Measurements from ENCODE around the gene ATOH8.
"Not testable (repeated sequence)": the region's sequence is repeated elsewhere in the genome, so short reads cannot be mapped to it uniquely, and the experiment has no call there.

ATOH8 gene

DNA sequence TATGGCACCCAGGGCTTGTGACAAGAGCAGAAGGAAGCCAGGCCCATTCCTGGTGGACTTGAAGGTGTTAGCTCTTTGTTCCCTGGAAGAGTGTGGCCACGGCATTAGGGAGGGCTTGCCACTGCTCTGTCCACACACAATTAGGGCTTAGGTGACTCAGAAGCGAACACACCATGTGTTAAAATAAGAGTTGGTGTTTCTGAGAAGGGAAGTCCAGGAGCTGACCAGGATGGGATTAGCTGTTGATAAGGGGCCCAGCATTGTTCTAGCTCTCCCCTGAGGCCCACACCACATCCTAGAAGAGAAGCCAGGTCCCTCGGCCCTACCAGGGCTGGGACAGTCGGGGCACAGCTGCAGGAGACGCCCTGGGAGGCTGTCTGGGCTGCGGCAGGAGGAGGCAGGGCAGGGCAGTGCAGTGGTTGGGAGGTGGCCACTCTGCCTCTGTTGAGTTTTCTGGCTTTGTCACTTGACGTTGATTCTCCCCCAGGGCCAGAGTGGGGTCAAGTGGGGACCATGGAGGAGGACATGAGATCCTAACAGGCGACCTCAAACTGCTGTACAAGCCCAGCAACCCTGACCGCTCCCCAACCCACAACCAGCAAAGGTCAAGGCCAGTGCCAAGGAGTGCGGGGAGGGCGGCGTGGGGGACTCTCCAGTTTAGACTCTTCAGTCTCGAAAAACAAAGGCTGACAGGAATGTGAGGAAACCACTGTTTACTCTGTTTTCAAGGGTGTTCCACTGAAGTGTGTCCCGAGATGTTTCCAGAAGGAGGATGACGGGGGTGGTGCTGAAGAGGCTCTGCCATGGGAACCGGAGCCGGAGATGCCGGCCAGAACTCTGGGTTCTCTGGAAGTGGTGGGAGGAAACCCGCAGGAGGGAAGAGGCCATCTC is 42.9 kb upstream of the ATOH8 start:
- no peak for DNase-seq
- no peaks in the 10 kb centered on the region for H3K4me1 ChIP-seq (ENCODE audit: control insufficient read depth, insufficient read depth, low read length, poor library complexity, severe bottlenecking)
- no peak overlapping the region for H3K4me3 ChIP-seq (ENCODE audit: insufficient read depth, low read depth, low read length, poor library complexity, severe bottlenecking)
- no peaks in the 10 kb centered on the region for H3K36me3 ChIP-seq (ENCODE audit: control insufficient read depth, insufficient read depth, low read length)
- no peaks in the 10 kb centered on the region for H3K27me3 ChIP-seq (replicated peaks; ENCODE audit: control insufficient read depth, insufficient read depth, low read length, poor library complexity, severe bottlenecking)
- no peak overlapping the region for H3K27ac ChIP-seq (ENCODE audit: insufficient read depth, low read length, poor library complexity, severe bottlenecking)
- no peaks in the 10 kb centered on the region for H3K9me3 ChIP-seq (ENCODE audit: control insufficient read depth, low read length)

- Histone ChIP-seq H3K4me3 (ENCODE audit: insufficient read depth, low read depth, low read length, poor library complexity, severe bottlenecking) (no peak overlapping the region), H3K4me1 (ENCODE audit: control insufficient read depth, insufficient read depth, low read length, poor library complexity, severe bottlenecking) (no peaks in the 10 kb centered on the region)
These were observed 42.2 kb upstream of the ATOH8 start for GRCh38 chr2:85711578-85712060.

GRCh38 chr2:85712336-85712735 is 41.5 kb upstream of the ATOH8 start:
- no peak overlapping the region for H3K4me3 ChIP-seq (ENCODE audit: insufficient read depth, low read depth, low read length, poor library complexity, severe bottlenecking)
- H3K36me3 ChIP-seq (ENCODE audit: control insufficient read depth, insufficient read depth, low read length): no peaks in the 10 kb centered on the region
- H3K4me1 ChIP-seq (ENCODE audit: control insufficient read depth, insufficient read depth, low read length, poor library complexity, severe bottlenecking): no peaks in the 10 kb centered on the region
- no peaks in the 10 kb centered on the region for H3K9me3 ChIP-seq (ENCODE audit: control insufficient read depth, low read length)
- DNase-seq: no peak
- H3K27me3 ChIP-seq (replicated peaks; ENCODE audit: control insufficient read depth, insufficient read depth, low read length, poor library complexity, severe bottlenecking): no peaks in the 10 kb centered on the region
- no peak overlapping the region for H3K27ac ChIP-seq (ENCODE audit: insufficient read depth, low read length, poor library complexity, severe bottlenecking)

More at GRCh38 chr2:85711578-85712060, 42.2 kb upstream of the ATOH8 start:
- H3K36me3 ChIP-seq (ENCODE audit: control insufficient read depth, insufficient read depth, low read length): no peaks in the 10 kb centered on the region
- H3K9me3 ChIP-seq (ENCODE audit: control insufficient read depth, low read length): no peaks in the 10 kb centered on the region
- DNase-seq: no peak
- no peak overlapping the region for H3K27ac ChIP-seq (ENCODE audit: insufficient read depth, low read length, poor library complexity, severe bottlenecking)
- H3K27me3 ChIP-seq (replicated peaks; ENCODE audit: control insufficient read depth, insufficient read depth, low read length, poor library complexity, severe bottlenecking): no peaks in the 10 kb centered on the region

DNA sequence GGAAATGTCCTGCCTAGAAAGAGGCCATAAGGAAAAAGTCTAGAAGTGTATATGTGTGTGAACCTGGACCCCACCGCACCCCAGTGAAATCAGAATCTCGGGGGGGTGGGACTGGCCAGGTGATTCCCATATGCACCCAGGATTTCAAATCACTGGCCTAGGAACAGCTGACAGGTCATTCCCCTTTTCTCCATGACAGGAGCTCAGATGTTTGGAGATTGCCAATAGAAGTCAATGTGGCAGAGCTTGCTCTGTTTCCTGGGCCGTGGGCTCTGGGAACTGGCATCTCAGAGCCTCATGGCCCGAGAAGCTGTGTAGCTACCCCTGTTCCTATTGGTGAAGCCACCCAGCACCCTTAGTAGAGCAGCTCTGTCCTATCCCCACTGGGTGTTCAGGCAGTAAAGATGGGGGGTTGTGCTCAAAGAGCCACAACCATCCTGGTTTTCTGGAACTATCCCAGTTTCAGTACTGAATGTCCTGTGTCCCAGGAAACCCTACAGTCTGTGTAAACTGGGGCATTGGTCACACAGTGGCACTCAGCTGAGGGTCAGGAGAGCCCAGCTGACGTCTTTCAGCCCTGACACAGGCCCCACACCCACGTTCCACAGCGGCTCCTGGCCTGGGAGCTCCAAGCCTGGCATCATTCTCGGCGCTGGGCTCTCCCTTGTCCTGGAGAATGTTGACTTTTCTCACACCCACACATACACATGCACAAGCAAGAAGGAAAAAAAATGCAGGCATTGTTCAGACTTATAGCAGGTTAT is 40.8 kb upstream of the ATOH8 start:
- H3K27me3 ChIP-seq (replicated peaks; ENCODE audit: control insufficient read depth, insufficient read depth, low read length, poor library complexity, severe bottlenecking): no peaks in the 10 kb centered on the region
- H3K4me1 ChIP-seq (ENCODE audit: control insufficient read depth, insufficient read depth, low read length, poor library complexity, severe bottlenecking): no peaks in the 10 kb centered on the region
- H3K36me3 ChIP-seq (ENCODE audit: control insufficient read depth, insufficient read depth, low read length): no peaks in the 10 kb centered on the region
- no peak for DNase-seq
- H3K27ac ChIP-seq (ENCODE audit: insufficient read depth, low read length, poor library complexity, severe bottlenecking): no peak overlapping the region
- no peak overlapping the region for H3K4me3 ChIP-seq (ENCODE audit: insufficient read depth, low read depth, low read length, poor library complexity, severe bottlenecking)
- H3K9me3 ChIP-seq (ENCODE audit: control insufficient read depth, low read length): no peaks in the 10 kb centered on the region

- no peak for DNase-seq
- H3K4me1 ChIP-seq (ENCODE audit: control insufficient read depth, insufficient read depth, low read length, poor library complexity, severe bottlenecking): no peaks in the 10 kb centered on the region
These were observed 40.0 kb upstream of the ATOH8 start for GRCh38 chr2:85713836-85714235.

DNA sequence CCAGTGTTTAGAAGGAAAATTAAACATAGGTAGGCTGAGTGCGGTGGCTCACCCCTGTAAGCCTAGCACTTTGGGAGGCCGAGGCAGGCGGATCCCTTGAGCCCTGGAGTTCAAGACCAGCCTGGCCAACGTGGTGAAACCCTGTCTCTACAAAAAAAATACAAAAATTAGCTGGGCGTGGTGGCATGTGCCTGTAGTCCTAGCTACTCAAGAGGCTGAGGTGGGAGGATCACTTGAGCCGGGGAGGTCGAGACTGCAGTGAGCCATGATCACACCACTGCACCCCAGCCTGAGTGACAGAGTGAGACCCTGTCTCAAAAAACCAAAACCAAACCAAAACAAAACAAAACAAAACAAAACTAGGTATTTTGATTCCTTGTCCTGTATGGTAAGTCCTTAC is 39.4 kb upstream of the ATOH8 start:
- H3K36me3 ChIP-seq (ENCODE audit: control insufficient read depth, insufficient read depth, low read length); H3K9me3 ChIP-seq (ENCODE audit: control insufficient read depth, low read length); DNase-seq; H3K4me3 ChIP-seq (ENCODE audit: insufficient read depth, low read depth, low read length, poor library complexity, severe bottlenecking); H3K4me1 ChIP-seq (ENCODE audit: control insufficient read depth, insufficient read depth, low read length, poor library complexity, severe bottlenecking); H3K27me3 ChIP-seq (replicated peaks; ENCODE audit: control insufficient read depth, insufficient read depth, low read length, poor library complexity, severe bottlenecking); H3K27ac ChIP-seq (ENCODE audit: insufficient read depth, low read length, poor library complexity, severe bottlenecking): not testable (repeated sequence)

More at GRCh38 chr2:85713836-85714235, 40.0 kb upstream of the ATOH8 start:
- H3K27ac ChIP-seq (ENCODE audit: insufficient read depth, low read length, poor library complexity, severe bottlenecking): no peak overlapping the region
- no peaks in the 10 kb centered on the region for H3K36me3 ChIP-seq (ENCODE audit: control insufficient read depth, insufficient read depth, low read length)
- H3K27me3 ChIP-seq (replicated peaks; ENCODE audit: control insufficient read depth, insufficient read depth, low read length, poor library complexity, severe bottlenecking): no peaks in the 10 kb centered on the region
- no peak overlapping the region for H3K4me3 ChIP-seq (ENCODE audit: insufficient read depth, low read depth, low read length, poor library complexity, severe bottlenecking)
- no peaks in the 10 kb centered on the region for H3K9me3 ChIP-seq (ENCODE audit: control insufficient read depth, low read length)

GRCh38 chr2:85714841-85715240 is 39.0 kb upstream of the ATOH8 start:
- no peak for DNase-seq
- Histone ChIP-seq H3K4me3 (ENCODE audit: insufficient read depth, low read depth, low read length, poor library complexity, severe bottlenecking) (no peak overlapping the region), H3K27me3 (replicated peaks; ENCODE audit: control insufficient read depth, insufficient read depth, low read length, poor library complexity, severe bottlenecking) (no peaks in the 10 kb centered on the region), H3K9me3 (ENCODE audit: control insufficient read depth, low read length) (no peaks in the 10 kb centered on the region), H3K27ac (ENCODE audit: insufficient read depth, low read length, poor library complexity, severe bottlenecking) (no peak overlapping the region), H3K4me1 (ENCODE audit: control insufficient read depth, insufficient read depth, low read length, poor library complexity, severe bottlenecking) (no peaks in the 10 kb centered on the region), H3K36me3 (ENCODE audit: control insufficient read depth, insufficient read depth, low read length) (no peaks in the 10 kb centered on the region)

DNA sequence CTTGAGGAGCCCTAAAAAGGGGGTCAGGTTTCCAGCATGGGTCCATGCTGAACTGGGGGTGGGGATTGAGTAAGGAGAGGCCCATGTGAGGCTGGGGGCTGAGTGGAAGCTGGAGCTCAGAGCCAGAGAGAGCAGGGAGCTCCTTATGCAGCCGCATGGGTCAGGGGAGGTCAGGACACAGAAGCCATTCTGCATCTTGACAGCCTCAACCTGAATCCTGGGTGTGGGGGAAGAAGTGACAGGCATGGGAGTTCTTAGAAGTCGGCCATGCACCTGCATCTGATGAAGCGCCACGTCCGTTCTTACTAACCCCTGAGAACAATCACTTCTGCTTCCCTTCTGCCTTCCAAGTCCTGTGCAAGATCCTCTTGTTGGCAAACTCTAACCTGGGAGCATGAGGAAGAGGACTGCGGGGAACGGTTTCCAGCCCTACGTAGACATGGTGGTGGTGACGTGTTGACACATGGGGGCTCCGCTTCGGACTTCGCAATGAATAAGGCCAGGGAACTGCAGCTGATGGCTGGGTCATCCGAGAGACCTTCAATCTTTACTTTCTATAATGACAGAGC is 37.4 kb upstream of the ATOH8 start:
- Histone ChIP-seq H3K27ac (ENCODE audit: insufficient read depth, low read length, poor library complexity, severe bottlenecking) (no peak overlapping the region), H3K4me3 (ENCODE audit: insufficient read depth, low read depth, low read length, poor library complexity, severe bottlenecking) (no peak overlapping the region), H3K36me3 (ENCODE audit: control insufficient read depth, insufficient read depth, low read length) (no peaks in the 10 kb centered on the region), H3K4me1 (ENCODE audit: control insufficient read depth, insufficient read depth, low read length, poor library complexity, severe bottlenecking) (no peaks in the 10 kb centered on the region), H3K9me3 (ENCODE audit: control insufficient read depth, low read length) (no peaks in the 10 kb centered on the region), H3K27me3 (replicated peaks; ENCODE audit: control insufficient read depth, insufficient read depth, low read length, poor library complexity, severe bottlenecking) (no peaks in the 10 kb centered on the region)
- no peak for DNase-seq

DNA sequence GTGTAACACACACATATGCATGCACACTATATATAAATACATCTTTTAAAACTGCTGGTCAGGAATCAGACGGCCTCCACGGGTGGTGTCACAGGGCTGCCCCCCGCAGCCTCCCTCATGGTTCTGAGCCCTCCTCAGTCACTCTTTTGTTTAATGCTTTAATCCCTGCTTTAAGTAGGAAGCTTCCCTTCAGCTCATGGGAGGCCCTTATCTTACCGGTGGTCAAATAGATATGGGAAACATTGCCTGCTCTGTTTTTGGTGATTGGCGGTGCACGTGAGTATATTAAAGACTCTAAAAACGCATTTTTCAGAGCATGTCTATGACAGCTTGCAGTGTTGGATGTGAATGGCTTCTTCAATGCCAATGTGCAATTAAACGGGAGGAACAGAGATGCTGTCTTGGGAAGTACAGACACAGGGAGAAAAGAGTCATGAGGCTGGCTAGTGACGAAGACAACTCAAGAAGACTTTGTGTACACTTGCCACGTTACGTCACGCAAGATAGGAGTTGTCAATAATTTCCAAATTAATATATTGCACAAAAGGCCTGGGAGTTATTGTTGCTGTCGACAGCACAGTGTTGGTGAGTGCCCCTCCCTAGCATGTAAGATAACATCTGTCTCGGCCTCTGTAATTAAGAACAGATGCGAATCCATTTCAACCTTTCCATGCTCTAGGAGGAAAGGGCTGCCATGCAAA is 36.3 kb upstream of the ATOH8 start:
- H3K4me1 ChIP-seq (ENCODE audit: control insufficient read depth, insufficient read depth, low read length, poor library complexity, severe bottlenecking): no peaks in the 10 kb centered on the region
- no peak for DNase-seq

More for the DNA sequence above, 36.3 kb upstream of the ATOH8 start:
- Histone ChIP-seq H3K9me3 (ENCODE audit: control insufficient read depth, low read length) (no peaks in the 10 kb centered on the region), H3K27ac (ENCODE audit: insufficient read depth, low read length, poor library complexity, severe bottlenecking) (no peak overlapping the region), H3K4me3 (ENCODE audit: insufficient read depth, low read depth, low read length, poor library complexity, severe bottlenecking) (no peak overlapping the region), H3K36me3 (ENCODE audit: control insufficient read depth, insufficient read depth, low read length) (no peaks in the 10 kb centered on the region), H3K27me3 (replicated peaks; ENCODE audit: control insufficient read depth, insufficient read depth, low read length, poor library complexity, severe bottlenecking) (no peaks in the 10 kb centered on the region)

Measured in effector memory CD4-positive, alpha-beta T cell (primary cell).